Measurements from ENCODE around the gene IL19. TPM values are rescaled to one million over a fixed set of nuclear protein-coding genes. Genes with fewer than 3 reads are reported as not detected.
"Not testable (repeated sequence)": the region's sequence is repeated elsewhere in the genome, so short reads cannot be mapped to it uniquely, and the experiment has no call there.

The IL19 gene
- total RNA-seq, 1 donor from 2014 or later: not detected

GRCh38 chr1:206739411-206740076 lies 31.0 kb upstream of the IL19 start:
- no peak for DNase-seq (ENCODE audit: low spot score)

- no peak for DNase-seq (ENCODE audit: low spot score)
Observed at GRCh38 chr1:206741142-206741701, 29.4 kb upstream of the IL19 start.

- no peak for DNase-seq (ENCODE audit: low spot score)
Observed at GRCh38 chr1:206742719-206743383, 27.7 kb upstream of the IL19 start.

GRCh38 chr1:206744683-206745082 lies 25.9 kb upstream of the IL19 start:
- DNase-seq (ENCODE audit: low spot score): no peak

GRCh38 chr1:206745301-206745700 lies 25.3 kb upstream of the IL19 start:
- DNase-seq (ENCODE audit: low spot score): no peak

- DNase-seq (ENCODE audit: low spot score): no peak
Observed at GRCh38 chr1:206748348-206749030, 22.1 kb upstream of the IL19 start.

- DNase-seq (ENCODE audit: low spot score): no peak
Observed at GRCh38 chr1:206751891-206752290, 18.7 kb upstream of the IL19 start.

GRCh38 chr1:206752481-206752880 lies 18.1 kb upstream of the IL19 start:
- no peak for DNase-seq (ENCODE audit: low spot score)

- DNase-seq (ENCODE audit: low spot score): no peak
Observed at GRCh38 chr1:206753141-206753540, 17.4 kb upstream of the IL19 start.

GRCh38 chr1:206754011-206754410 lies 16.6 kb upstream of the IL19 start:
- no peak for DNase-seq (ENCODE audit: low spot score)

GRCh38 chr1:206757524-206758266 lies 12.9 kb upstream of the IL19 start:
- DNase-seq (ENCODE audit: low spot score): no peak

- DNase-seq (ENCODE audit: low spot score): no peak
Observed at GRCh38 chr1:206760590-206760989, 10.0 kb upstream of the IL19 start.

GRCh38 chr1:206761159-206761768 lies 9.3 kb upstream of the IL19 start:
- DNase-seq (ENCODE audit: low spot score): no peak

GRCh38 chr1:206762741-206763364 lies 7.7 kb upstream of the IL19 start:
- DNase-seq (ENCODE audit: low spot score): not testable (repeated sequence)

GRCh38 chr1:206765771-206766170 lies 4.8 kb upstream of the IL19 start:
- DNase-seq (ENCODE audit: low spot score): not testable (repeated sequence)

- peak; percentile 40 for DNase-seq (ENCODE audit: low spot score)
Observed at GRCh38 chr1:206766251-206766856, 4.2 kb upstream of the IL19 start.

- DNase-seq (ENCODE audit: low spot score): no peak
Observed at GRCh38 chr1:206768472-206769303, 1.9 kb upstream of the IL19 start.

GRCh38 chr1:206769304-206769731 lies 1.3 kb upstream of the IL19 start:
- DNase-seq (ENCODE audit: low spot score): no peak

- no peak for DNase-seq (ENCODE audit: low spot score)
Observed at GRCh38 chr1:206771338-206771692, 742 bp downstream of the IL19 start.
